ENCODE measurements around the gene STARD4. TPM values are rescaled to one million over a fixed set of nuclear protein-coding genes. Genes with fewer than 3 reads are reported as not detected.
A peak's percentile ranks its signal among the peaks of the same experiment; 100 is the strongest.

The STARD4 gene
- total and polyA plus RNA-seq, 2 of the 13 experiments (the other 11 are each of a cell fraction or from before 2014, with no cell fraction given) = 27.4 to 66.9 TPM

DNA sequence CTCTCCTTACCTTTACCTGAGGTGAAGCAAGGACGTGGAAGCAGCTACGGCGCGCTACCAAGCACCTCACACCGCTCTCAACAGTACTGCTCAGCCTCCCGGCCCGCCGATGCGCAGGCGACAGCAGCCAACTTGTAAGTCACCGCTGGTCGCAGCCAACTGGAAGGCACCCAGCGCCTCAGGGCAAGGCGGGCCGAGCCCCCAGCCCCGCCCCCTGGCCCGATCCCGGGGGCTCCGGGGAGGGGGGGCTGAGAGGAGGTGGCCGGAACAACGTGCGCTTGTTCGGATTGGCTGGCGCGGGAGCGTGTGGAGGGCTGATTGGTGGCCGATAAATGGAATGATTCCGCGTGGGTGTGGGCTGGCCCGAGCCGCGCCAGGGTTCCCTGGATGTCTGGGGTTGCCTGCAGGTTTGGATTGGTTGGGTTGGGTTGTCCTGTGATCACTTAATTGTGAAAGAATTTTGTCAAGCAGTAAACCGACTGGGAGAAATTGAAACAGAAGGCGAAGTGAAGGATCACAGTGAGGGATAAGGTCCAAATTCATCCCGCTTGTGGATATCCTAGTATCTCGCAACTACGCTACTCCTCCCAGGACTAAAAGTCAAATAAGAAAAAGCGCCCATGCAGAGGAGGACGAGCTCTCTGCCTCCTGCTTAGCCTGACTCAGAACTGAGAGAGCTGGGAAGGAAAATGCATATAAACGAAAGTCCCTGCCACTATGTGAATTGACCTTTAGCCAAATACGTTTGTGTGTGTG lies at the start of gene STARD4 (continued):
- TF ChIP-seq, protein P1, sequence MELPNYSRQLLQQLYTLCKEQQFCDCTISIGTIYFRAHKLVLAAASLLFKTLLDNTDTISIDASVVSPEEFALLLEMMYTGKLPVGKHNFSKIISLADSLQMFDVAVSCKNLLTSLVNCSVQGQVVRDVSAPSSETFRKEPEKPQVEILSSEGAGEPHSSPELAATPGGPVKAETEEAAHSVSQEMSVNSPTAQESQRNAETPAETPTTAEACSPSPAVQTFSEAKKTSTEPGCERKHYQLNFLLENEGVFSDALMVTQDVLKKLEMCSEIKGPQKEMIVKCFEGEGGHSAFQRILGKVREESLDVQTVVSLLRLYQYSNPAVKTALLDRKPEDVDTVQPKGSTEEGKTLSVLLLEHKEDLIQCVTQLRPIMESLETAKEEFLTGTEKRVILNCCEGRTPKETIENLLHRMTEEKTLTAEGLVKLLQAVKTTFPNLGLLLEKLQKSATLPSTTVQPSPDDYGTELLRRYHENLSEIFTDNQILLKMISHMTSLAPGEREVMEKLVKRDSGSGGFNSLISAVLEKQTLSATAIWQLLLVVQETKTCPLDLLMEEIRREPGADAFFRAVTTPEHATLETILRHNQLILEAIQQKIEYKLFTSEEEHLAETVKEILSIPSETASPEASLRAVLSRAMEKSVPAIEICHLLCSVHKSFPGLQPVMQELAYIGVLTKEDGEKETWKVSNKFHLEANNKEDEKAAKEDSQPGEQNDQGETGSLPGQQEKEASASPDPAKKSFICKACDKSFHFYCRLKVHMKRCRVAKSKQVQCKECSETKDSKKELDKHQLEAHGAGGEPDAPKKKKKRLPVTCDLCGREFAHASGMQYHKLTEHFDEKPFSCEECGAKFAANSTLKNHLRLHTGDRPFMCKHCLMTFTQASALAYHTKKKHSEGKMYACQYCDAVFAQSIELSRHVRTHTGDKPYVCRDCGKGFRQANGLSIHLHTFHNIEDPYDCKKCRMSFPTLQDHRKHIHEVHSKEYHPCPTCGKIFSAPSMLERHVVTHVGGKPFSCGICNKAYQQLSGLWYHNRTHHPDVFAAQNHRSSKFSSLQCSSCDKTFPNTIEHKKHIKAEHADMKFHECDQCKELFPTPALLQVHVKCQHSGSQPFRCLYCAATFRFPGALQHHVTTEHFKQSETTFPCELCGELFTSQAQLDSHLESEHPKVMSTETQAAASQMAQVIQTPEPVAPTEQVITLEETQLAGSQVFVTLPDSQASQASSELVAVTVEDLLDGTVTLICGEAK (IDR thresholded peaks at IDR 0.05) = no peak
- TF ChIP-seq, protein P1 (CRISPR knock-in tag; IDR thresholded peaks at IDR 0.05) = peak; percentile 82; the same call in 1 of the 2 replicates
- TF ChIP-seq POLR2A (IDR thresholded peaks at IDR 0.05; ENCODE audit: insufficient read depth in 1 of 2, low read depth in 2 of 2, low read length in 2 of 2) = peak; percentile 89 to 95
- no peak for TF ChIP-seq SOX6 (IDR thresholded peaks at IDR 0.05)
- TF ChIP-seq SOX6 (CRISPR knock-in tag; IDR thresholded peaks at IDR 0.05) = peak; percentile 46; the same call in 1 of the 2 replicates
- TF ChIP-seq, protein P2, sequence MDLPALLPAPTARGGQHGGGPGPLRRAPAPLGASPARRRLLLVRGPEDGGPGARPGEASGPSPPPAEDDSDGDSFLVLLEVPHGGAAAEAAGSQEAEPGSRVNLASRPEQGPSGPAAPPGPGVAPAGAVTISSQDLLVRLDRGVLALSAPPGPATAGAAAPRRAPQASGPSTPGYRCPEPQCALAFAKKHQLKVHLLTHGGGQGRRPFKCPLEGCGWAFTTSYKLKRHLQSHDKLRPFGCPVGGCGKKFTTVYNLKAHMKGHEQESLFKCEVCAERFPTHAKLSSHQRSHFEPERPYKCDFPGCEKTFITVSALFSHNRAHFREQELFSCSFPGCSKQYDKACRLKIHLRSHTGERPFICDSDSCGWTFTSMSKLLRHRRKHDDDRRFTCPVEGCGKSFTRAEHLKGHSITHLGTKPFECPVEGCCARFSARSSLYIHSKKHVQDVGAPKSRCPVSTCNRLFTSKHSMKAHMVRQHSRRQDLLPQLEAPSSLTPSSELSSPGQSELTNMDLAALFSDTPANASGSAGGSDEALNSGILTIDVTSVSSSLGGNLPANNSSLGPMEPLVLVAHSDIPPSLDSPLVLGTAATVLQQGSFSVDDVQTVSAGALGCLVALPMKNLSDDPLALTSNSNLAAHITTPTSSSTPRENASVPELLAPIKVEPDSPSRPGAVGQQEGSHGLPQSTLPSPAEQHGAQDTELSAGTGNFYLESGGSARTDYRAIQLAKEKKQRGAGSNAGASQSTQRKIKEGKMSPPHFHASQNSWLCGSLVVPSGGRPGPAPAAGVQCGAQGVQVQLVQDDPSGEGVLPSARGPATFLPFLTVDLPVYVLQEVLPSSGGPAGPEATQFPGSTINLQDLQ (CRISPR knock-in tag; IDR thresholded peaks at IDR 0.05) = no peak
- TF ChIP-seq, protein P3, sequence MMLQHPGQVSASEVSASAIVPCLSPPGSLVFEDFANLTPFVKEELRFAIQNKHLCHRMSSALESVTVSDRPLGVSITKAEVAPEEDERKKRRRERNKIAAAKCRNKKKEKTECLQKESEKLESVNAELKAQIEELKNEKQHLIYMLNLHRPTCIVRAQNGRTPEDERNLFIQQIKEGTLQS (CRISPR knock-in tag; IDR thresholded peaks at IDR 0.05) = 0 out of 2 replicates have a peak, but pooled peaks have one; percentile 8
- peak; percentile 99 for TF ChIP-seq TAF1 (CRISPR knock-in tag; IDR thresholded peaks at IDR 0.05)
- TF ChIP-seq, protein P4, sequence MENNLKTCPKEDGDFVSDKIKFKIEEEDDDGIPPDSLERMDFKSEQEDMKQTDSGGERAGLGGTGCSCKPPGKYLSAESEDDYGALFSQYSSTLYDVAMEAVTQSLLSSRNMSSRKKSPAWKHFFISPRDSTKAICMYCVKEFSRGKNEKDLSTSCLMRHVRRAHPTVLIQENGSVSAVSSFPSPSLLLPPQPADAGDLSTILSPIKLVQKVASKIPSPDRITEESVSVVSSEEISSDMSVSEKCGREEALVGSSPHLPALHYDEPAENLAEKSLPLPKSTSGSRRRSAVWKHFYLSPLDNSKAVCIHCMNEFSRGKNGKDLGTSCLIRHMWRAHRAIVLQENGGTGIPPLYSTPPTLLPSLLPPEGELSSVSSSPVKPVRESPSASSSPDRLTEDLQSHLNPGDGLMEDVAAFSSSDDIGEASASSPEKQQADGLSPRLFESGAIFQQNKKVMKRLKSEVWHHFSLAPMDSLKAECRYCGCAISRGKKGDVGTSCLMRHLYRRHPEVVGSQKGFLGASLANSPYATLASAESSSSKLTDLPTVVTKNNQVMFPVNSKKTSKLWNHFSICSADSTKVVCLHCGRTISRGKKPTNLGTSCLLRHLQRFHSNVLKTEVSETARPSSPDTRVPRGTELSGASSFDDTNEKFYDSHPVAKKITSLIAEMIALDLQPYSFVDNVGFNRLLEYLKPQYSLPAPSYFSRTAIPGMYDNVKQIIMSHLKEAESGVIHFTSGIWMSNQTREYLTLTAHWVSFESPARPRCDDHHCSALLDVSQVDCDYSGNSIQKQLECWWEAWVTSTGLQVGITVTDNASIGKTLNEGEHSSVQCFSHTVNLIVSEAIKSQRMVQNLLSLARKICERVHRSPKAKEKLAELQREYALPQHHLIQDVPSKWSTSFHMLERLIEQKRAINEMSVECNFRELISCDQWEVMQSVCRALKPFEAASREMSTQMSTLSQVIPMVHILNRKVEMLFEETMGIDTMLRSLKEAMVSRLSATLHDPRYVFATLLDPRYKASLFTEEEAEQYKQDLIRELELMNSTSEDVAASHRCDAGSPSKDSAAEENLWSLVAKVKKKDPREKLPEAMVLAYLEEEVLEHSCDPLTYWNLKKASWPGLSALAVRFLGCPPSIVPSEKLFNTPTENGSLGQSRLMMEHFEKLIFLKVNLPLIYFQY (CRISPR knock-in tag; IDR thresholded peaks at IDR 0.05; ENCODE audit: borderline replicate concordance) = peak; percentile 97
- TF ChIP-seq TSC22D2 (CRISPR knock-in tag; IDR thresholded peaks at IDR 0.05; ENCODE audit: borderline replicate concordance) = 0 out of 2 replicates have a peak, but pooled peaks have one; percentile 17
- TF ChIP-seq, protein P5, sequence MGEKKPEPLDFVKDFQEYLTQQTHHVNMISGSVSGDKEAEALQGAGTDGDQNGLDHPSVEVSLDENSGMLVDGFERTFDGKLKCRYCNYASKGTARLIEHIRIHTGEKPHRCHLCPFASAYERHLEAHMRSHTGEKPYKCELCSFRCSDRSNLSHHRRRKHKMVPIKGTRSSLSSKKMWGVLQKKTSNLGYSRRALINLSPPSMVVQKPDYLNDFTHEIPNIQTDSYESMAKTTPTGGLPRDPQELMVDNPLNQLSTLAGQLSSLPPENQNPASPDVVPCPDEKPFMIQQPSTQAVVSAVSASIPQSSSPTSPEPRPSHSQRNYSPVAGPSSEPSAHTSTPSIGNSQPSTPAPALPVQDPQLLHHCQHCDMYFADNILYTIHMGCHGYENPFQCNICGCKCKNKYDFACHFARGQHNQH (CRISPR knock-in tag; IDR thresholded peaks at IDR 0.05) = peak; percentile 82
